SK-N-SH treated with all-trans-retinoic acid at 6 μM for 48 hours (cell line): Measurements from ENCODE around the gene PAXX.

Experiments
- CREB5 ChIP-seq: fragments of 250-450 bp; sonication (Bioruptor Pico); IDR thresholded peaks from 2 replicates; pipeline ENCODE4 v1.5.1; 2020; ENCODE audit warnings: low read depth, mild to moderate bottlenecking, moderate library complexity
- ISL1 ChIP-seq: fragments of 250-450 bp; sonication (Bioruptor Pico); IDR thresholded peaks from 2 replicates; pipeline ENCODE4 v2.1.2; 2022; ENCODE audit warnings: mild to moderate bottlenecking, moderate library complexity
- PATZ1 ChIP-seq: fragments of 250-450 bp; sonication (Bioruptor Pico); IDR thresholded peaks from 2 replicates; pipeline ENCODE4 v1.8.0; 2020; ENCODE audit warnings: mild to moderate bottlenecking, moderate library complexity, borderline replicate concordance
- RARB ChIP-seq: fragments of 250-450 bp; sonication (Bioruptor Pico); IDR thresholded peaks from 2 replicates; pipeline ENCODE4 v1.8.0; 2021; ENCODE audit warnings: mild to moderate bottlenecking, moderate library complexity
- TOX ChIP-seq: fragments of 250-450 bp; sonication (Bioruptor Pico); IDR thresholded peaks from 2 replicates; pipeline ENCODE4 v1.8.0; 2021; ENCODE audit warnings: mild to moderate bottlenecking, moderate library complexity, borderline replicate concordance
- TSHZ2 ChIP-seq: fragments of 250-450 bp; sonication (Bioruptor Pico); IDR thresholded peaks from 2 replicates; pipeline ENCODE4 v1.5.0; 2020; ENCODE audit warnings: mild to moderate bottlenecking, moderate library complexity
- ZFP3 ChIP-seq: fragments of 250-450 bp; sonication (Bioruptor Pico); IDR thresholded peaks from 2 replicates; pipeline ENCODE4 v1.5.0; 2020; ENCODE audit warnings: mild to moderate bottlenecking, moderate library complexity
- ZFP30 ChIP-seq: fragments of 450-650 bp; formaldehyde crosslinking; IDR thresholded peaks from 2 replicates; pipeline ENCODE4 v1.5.0; 2022; ENCODE audit warnings: mild to moderate bottlenecking, moderate library complexity
- ZNF8 ChIP-seq: fragments of 450-650 bp; formaldehyde crosslinking; IDR thresholded peaks from 2 replicates; pipeline ENCODE4 v1.5.0; 2020; ENCODE audit warnings: mild to moderate bottlenecking, moderate library complexity

- TF ChIP-seq RARB, result no peak
- TF ChIP-seq PATZ1 (CRISPR knock-in tag), result no peak
- no peak for TF ChIP-seq ZNF8 (CRISPR knock-in tag)
- no peak for TF ChIP-seq ZFP3 (CRISPR knock-in tag)
- no peak for TF ChIP-seq ZFP30 (CRISPR knock-in tag)
- TF ChIP-seq TOX (CRISPR knock-in tag), result no peak
- no peak for TF ChIP-seq TSHZ2 (CRISPR knock-in tag)
- no peak for TF ChIP-seq ISL1 (CRISPR knock-in tag)
- TF ChIP-seq CREB5 (CRISPR knock-in tag), result no peak
Observed at GRCh38 chr9:137021979-137022661, 29.9 kb downstream of the PAXX start.
